Thyroid gland (tissue), 4 donors: Measurements from ENCODE around the gene BACH2.
"Not testable (repeated sequence)": the region's sequence is repeated elsewhere in the genome, so short reads cannot be mapped to it uniquely, and the experiment has no call there.

Experiments
- POLR2A ChIP-seq, 2 donors: fragments of 450-650 bp; IDR thresholded peaks; one replicate each; pipeline ENCODE4 v1.6.1; 2017; ENCODE audit warnings: antibody characterized with exemption in 2 of 2, mild to moderate bottlenecking in 2 of 2, moderate library complexity in 1 of 2
- TF ChIP-seq, protein P1 (sequence below), 6 experiments: fragments of 200-600 bp in 3 of 6; fragments of 450-650 bp in 3 of 6; sonication (generic) in 3 of 6; IDR thresholded peaks; one replicate each; pipeline ENCODE4 v1.5.1; 2016 to 2019; ENCODE audit warnings: antibody characterized with exemption in 6 of 6, mild to moderate bottlenecking in 2 of 6, inconsistent platforms in 1 of 6, moderate library complexity in 1 of 6

DNA sequence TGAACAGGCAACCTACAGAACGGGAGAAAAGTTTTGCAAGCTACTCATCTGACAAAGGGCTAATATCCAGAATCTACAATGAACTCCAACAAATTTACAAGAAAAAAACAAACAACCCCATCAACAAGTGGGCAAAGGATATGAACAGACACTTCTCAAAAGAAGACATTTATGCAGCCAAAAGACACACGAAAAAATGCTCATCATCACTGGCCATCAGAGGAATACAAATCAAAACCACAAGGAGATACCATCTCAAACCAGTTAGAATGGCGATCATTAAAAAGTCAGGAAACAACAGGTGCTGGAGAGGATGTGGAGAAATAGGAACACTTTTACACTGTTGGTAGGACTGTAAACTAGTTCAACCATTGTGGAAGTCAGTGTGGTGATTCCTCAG is 237.5 kb downstream of the BACH2 start:
- TF ChIP-seq, protein P1, sequence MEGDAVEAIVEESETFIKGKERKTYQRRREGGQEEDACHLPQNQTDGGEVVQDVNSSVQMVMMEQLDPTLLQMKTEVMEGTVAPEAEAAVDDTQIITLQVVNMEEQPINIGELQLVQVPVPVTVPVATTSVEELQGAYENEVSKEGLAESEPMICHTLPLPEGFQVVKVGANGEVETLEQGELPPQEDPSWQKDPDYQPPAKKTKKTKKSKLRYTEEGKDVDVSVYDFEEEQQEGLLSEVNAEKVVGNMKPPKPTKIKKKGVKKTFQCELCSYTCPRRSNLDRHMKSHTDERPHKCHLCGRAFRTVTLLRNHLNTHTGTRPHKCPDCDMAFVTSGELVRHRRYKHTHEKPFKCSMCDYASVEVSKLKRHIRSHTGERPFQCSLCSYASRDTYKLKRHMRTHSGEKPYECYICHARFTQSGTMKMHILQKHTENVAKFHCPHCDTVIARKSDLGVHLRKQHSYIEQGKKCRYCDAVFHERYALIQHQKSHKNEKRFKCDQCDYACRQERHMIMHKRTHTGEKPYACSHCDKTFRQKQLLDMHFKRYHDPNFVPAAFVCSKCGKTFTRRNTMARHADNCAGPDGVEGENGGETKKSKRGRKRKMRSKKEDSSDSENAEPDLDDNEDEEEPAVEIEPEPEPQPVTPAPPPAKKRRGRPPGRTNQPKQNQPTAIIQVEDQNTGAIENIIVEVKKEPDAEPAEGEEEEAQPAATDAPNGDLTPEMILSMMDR (IDR thresholded peaks at IDR 0.05) = not testable (repeated sequence)
- not testable (repeated sequence) for TF ChIP-seq POLR2A (IDR thresholded peaks at IDR 0.05)
